GM12875 (cell line): ENCODE measurements around the gene RBMY1J.
"Not testable (repeated sequence)": the region's sequence is repeated elsewhere in the genome, so short reads cannot be mapped to it uniquely, and the experiment has no call there.

Experiments
- H3K4me3 ChIP-seq: one replicate; pipeline ENCODE4 v1.5.1; 2011; ENCODE audit warnings: low read depth, low read length, control low read depth
- TF ChIP-seq, protein P1 (sequence below): IDR thresholded peaks from 2 replicates; pipeline ENCODE4 v1.5.1; 2011; ENCODE audit warnings: low read depth, mild to moderate bottlenecking, control low read depth, inconsistent platforms, low read length, moderate library complexity, borderline replicate concordance; ENCODE audit not compliant: insufficient read depth

The RBMY1J gene

DNA sequence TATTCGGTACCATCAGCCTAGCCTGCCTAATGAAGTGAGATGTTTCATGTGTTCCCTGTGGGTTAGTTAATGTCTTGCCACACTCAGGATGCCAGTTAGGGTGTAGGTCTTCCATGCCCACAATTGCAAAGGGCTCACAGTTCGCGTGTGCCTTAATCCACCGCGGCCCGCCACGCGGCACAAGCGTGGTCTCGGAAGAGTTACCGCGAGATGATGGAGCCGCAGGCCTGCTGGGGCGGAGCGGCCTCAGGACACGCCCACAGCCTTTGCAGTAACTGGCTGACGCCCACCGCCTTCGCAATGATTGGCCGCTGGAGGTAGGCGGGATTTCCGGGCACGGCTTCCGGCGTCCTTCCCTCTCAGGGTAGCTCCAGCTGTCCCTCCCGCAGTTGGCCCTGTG, at the start of gene RBMY1J:
TSS of gene RBMY1J (plus strand) at position 301 of the 400 bp plus-strand sequence. CDS start 2,038 bp downstream, outside the sequence.
- not testable (repeated sequence) for H3K4me3 ChIP-seq

DNA sequence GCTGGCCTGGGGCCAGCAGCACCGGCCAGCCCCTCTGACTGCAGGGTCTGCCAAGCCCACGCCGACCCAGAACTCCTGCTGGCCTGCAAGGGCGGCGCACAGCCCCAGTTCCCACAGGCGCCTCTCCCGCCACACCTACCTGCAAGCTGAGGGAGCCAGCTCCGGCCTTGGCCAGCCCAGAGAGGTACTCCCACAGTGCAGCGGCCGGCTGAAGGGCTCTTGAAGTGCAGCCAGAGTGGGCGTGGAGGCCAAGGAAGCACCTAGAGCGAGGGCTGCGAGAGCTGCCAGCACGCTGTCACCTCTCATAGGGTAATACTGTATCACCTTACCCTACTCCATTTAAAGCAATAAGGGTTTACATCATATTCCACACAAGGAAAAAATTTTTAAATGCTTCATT, 35.8 kb upstream of the RBMY1J start:
- TF ChIP-seq, protein P1, sequence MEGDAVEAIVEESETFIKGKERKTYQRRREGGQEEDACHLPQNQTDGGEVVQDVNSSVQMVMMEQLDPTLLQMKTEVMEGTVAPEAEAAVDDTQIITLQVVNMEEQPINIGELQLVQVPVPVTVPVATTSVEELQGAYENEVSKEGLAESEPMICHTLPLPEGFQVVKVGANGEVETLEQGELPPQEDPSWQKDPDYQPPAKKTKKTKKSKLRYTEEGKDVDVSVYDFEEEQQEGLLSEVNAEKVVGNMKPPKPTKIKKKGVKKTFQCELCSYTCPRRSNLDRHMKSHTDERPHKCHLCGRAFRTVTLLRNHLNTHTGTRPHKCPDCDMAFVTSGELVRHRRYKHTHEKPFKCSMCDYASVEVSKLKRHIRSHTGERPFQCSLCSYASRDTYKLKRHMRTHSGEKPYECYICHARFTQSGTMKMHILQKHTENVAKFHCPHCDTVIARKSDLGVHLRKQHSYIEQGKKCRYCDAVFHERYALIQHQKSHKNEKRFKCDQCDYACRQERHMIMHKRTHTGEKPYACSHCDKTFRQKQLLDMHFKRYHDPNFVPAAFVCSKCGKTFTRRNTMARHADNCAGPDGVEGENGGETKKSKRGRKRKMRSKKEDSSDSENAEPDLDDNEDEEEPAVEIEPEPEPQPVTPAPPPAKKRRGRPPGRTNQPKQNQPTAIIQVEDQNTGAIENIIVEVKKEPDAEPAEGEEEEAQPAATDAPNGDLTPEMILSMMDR: no peak

DNA sequence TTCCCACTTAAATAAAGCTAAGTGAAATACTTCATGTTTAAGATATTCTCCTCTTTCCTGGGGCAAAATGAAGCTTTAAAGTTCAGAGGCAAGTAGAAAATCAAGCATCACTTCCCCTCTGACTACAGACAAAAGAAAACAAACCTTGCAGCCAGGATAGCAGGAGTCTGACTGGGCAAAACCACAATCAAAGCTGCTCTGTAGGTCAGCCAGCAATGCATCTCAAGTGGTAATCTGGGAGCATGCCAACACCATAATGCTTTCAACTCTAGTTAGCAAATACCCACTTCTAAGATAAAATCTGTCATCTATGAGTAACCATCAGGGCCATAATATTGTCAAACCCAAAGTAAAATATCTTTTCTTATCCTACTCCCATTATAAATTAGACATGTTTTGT, 32.6 kb upstream of the RBMY1J start:
- TF ChIP-seq, protein P1: no peak
- H3K4me3 ChIP-seq: no peak overlapping the region

More for the DNA sequence above, 35.8 kb upstream of the RBMY1J start:
- H3K4me3 ChIP-seq: no peak overlapping the region

DNA sequence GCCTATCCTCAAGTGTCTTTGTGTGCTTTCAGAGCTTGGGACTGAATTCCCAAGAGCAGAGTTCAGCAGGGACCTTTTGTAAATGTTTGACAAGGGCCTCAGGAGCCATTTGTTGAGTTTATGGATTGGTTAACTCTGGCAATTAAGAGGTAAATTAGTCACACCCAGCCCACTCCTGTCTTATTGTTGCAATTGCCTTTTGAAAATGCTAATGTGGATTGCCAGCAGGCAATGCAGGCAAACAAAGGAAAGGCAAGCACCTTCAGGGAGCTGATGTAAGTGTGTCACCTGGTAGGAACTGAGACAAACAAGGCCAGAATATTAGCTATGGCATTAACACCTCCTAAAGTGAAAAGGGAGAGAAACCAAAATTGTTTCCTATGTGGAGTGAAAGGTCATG, 29.7 kb upstream of the RBMY1J start:
- TF ChIP-seq, protein P1: no peak
- H3K4me3 ChIP-seq: no peak overlapping the region

DNA sequence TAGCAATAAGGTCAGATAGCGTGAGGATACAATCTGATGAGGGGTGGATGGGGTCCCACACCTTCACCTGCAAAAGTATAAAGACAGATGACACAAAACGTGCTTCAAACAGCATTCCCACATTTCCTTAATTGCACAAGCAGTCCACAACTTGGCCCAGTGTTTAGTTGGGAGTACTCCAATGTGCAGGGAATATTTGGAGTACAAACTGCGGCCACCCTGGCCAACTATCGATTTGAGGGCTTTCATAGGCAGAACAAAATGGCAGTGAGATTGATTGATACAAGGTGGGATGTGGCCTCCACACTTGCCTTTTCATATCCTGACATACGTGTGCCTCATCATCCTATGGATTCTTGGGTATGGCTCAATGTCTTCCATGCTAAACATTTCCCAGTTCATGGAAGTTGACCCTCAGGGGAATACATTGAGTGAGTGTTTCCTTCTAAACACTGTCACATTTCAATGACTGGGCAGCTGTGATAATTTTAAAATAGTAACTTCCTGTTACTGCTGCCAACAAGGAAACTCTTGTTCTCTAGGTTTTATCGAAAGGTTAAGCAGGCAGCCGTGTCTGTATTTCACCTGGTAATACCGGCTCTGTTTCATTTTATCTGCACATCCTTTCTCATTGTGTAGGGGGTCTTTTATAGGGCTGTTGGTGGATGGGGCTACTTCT, 41.6 kb downstream of the RBMY1J start:
- H3K4me3 ChIP-seq: not testable (repeated sequence)

DNA sequence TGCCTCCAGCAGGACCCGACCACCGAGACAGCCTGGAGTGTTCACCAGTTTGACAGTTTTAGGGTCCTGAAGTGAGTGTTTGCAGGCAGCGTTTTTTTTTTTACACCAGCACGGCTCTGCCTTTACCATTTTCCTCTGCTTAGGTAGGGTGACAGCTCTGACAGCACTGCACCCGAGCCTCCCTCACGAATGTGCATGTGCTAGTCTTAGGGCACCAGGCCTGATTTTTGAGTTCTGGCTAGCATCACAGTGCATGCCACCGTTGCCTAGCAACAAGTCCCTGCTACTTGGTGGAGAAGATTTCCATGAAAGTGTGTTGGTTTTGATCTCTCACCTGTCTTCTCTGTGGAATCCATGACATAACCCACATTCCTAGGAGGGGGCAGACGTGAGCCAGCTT, 52.3 kb downstream of the RBMY1J start:
- not testable (repeated sequence) for H3K4me3 ChIP-seq

DNA sequence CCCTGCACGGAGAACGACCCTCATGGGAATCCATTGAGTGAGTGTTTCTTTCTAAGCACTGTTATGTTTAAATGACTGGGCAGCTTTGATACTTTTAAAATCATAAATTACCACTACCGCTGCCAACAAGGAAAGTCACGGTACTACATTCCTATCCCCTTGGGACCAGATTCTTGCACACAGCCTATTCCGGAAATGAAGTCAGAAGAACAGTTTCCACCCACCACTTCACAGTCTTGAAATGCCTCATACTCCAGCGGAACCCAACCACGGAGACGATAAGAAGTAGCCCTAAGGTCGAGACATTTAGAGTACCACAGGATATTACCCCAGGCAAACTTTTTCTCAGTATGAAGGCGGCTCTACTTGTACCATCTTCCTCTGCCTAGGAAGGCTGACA, 58.8 kb downstream of the RBMY1J start:
- not testable (repeated sequence) for H3K4me3 ChIP-seq
